ENCODE measurements around the gene UBLCP1. TPM values are rescaled to one million over a fixed set of nuclear protein-coding genes. Genes with fewer than 3 reads are reported as not detected.
"Not testable (repeated sequence)": the region's sequence is repeated elsewhere in the genome, so short reads cannot be mapped to it uniquely, and the experiment has no call there.

The UBLCP1 gene, protein sequence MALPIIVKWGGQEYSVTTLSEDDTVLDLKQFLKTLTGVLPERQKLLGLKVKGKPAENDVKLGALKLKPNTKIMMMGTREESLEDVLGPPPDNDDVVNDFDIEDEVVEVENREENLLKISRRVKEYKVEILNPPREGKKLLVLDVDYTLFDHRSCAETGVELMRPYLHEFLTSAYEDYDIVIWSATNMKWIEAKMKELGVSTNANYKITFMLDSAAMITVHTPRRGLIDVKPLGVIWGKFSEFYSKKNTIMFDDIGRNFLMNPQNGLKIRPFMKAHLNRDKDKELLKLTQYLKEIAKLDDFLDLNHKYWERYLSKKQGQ
- polyA plus RNA-seq (ENCODE audit: insufficient read length), result 16.5 TPM

DNA sequence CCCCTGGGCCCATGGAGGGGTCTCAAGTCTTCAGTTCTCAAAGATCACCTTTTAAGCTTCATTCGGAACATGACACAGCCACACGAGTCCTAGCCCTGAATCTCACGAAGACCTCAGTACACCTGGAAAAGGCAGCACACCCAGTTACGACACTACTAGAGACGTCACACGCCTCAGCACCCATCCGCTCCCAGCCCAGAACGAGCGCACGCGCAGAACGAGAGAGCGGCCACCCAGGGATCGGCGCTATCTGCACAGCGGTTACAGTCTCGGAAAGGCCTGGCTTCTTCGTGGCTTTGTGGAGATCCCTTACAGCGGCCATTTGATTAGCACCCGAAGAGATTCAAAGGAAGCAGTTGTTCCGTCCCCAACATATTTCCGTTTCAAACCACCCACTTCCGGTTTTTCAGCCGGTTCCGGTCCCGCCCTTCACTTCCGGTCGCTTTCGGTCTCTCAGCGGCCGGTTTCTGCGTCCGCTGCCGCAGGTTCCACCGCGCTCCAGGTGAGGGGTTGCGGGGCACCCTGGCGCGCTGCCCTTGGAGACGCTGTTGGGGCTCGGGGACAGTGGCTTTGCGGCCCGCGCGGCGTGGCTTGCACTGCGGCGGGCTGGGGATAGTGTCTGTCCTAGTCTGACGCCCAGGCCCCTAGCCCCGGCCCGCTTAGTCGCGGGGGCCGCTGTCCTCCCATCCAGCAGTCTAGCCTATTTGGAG lies at the start of gene UBLCP1:
UBLCP1 (plus strand) TSS at position 432 of the 710 bp plus-strand sequence. CDS start 5,626 bp downstream, outside the sequence.
- DNase-seq, result peak; percentile 86

DNA sequence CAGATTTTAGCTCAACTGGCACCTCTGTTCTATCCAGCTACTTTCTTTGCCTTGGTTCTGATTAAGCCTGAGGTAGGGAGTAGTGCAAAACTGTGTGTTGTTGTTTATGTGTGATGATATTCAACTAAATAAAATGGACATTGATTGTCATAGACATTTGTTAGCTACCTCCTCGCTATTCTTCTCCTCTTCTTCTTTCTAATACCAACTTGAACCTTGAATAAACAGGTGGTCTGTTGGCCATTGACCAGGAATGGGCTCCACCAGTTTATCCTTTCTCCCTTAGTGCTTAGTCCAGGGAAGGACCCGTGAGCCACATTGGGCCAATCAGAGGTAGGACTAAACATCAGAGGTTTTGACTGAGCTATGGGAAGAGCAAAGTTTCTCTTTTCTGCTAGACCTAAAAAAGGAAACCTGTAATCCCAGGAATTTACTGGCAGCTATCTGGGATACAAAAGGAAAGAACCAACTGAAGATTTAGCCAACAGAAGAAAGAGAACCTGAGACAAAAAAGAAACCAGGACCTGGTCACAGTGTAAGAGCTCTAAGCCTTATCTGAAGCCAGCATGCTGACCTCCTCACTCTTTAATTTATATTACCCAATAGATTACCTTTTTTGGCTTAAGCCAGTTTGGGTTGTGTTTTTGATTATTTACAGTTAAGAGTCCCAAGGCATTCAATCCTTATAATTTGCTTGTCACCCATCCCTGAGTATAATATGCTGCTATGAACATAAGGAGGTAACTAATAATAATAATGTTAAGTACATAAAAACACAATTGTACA lies 48.4 kb upstream of the UBLCP1 start:
- no peak for DNase-seq

DNA sequence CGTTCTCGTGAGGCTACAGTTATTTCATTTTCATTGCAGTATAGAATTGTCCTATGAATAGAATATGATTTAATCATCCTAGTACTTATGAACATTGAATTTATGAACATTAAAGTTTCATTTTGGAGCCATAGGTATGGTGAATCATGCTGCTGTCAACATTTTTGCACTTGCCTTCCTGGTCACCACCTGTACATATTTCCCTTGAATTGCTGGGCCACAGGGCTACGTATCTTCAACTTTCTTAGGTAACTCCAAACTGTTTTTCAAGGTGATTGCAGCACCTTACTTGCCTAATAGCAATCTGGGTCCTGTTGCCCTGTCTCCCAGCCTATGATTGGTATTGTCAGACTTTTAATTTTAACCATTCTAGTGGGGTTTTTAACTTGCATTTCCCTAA lies 47.2 kb upstream of the UBLCP1 start:
- DNase-seq, result no peak

DNA sequence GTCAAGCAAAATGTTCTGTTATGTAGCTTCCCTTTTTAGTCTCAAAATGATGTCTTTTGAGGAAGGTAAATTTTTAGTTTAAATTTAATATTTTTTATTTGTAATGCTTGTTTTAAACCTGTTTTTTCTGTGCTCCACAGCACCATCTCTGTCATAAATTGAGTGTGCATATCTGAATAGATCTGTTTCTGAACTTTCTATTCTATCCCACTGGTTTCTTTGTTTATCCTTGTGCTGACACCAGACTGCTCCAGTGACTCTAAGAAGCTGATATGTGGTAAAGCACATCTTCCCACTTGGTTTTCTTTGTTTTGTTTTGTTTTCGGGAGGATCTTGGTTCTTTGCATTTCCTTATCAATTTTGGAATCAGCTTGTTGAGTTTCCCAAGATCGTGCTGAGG lies 46.6 kb upstream of the UBLCP1 start:
- no peak for DNase-seq

DNA sequence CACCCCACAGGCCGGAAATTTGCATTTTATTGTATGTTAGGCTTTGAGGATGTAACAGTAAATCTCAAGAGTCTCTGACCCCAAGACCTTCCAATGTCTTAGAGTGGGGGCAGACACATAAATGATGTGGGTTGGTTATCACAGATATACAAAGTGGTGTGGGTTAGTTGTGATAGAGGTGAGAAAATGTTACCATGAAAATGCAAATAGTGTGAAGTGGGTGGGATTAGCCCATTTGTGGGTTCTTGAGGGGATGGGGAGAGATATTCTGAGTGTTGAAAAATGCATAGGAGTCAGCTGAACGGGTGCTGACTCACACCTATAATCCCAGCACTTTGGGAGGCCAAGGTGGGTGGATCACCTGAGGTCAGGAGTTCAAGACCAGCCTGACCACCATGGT lies 45.9 kb upstream of the UBLCP1 start:
- no peak for DNase-seq

DNA sequence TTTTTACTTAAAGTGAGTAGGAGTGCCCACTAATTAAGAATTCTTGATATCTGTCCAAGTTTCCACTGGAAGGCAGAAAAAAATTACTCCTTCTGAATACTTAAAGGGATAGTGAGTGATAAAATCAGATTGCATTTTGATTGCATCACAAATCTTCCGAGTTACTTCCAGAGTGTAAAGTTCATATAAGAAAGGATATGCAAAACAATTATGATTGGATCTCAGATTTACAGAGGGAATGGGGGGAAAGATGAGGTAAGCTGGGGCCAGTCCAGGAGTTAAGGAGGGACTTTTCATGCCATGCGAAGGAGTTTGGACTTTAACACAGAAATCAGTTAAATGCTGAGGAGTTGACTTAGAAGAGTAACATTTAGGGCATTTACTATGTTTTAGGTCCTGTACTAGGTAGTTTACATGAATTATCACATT lies 44.5 kb upstream of the UBLCP1 start:
- DNase-seq, result no peak

DNA sequence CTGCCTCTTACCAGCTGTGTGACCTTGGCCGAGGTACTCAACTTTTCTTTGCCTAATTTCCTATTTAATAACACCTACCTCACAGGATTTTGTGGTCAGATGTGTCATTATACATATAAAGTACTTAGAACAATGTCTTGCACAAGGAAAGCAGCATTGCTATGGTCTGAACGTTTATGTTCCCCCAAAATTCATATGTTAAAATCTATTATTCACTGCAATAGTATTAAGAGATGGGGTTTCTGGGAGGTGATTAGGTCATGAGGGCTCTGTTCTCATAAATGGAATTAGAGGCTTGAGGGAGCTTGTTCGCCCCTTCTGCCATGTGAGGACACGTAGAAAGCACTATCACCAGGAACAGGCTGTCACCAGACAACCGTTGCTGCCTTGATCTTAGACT lies 42.9 kb upstream of the UBLCP1 start:
- DNase-seq, result no peak

DNA sequence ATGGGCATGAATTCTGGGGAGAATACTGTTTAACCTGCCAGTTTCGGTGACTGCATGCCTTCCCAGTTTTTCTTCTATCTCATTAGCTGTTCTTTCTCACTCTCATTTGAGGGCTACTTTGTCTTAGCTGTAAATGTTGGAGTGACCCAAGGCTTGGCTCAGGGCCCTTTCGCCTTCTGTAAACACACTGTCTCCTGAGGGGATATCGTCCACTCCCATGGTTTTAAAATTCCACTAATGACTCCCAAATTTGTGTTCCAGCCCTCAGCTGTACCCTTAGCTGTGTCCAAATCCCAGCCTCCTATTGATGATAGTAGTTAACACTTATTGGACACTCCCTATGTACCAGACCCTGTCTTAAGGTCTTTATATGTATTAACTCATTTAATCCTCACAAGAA lies 39.6 kb upstream of the UBLCP1 start:
- DNase-seq, result no peak

DNA sequence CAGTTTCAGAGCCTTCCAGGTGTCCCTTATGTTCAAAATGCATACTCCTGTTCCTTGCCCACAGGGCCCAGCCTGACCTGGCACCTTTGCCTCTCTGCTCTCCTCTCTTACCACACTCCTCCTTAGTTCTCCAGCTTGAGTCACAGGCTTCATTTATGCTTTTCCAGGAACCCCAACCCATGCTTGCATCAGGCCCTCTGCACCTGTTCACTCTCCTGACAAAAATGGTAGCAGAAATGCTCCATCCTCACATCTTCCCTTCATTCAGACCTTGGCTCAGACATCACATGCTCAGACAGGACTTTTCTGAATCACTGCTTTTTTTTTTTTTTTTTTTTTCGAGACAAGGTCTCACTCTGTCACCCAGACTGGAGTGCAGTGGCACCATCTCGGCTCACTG lies 38.6 kb upstream of the UBLCP1 start:
- DNase-seq, result no peak

DNA sequence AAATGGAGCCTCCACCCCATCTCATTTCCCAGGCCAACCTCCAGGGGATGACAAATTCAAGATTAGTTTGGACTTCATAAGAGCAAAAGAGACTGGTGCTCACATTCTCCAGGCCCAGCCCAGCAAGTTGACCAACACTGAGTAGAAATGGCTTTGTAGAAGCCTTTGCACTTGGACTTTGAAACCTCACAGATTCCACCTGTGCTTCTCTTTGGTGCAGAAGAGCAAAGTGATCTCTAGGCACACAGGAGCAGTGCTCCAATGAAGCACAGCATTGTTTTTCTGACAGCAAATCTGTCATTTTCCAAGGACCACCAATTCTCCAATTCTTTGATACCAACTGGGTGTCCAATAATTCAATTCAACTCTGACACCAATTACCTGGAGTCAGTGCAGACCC lies 36.6 kb upstream of the UBLCP1 start:
- DNase-seq, result no peak

DNA sequence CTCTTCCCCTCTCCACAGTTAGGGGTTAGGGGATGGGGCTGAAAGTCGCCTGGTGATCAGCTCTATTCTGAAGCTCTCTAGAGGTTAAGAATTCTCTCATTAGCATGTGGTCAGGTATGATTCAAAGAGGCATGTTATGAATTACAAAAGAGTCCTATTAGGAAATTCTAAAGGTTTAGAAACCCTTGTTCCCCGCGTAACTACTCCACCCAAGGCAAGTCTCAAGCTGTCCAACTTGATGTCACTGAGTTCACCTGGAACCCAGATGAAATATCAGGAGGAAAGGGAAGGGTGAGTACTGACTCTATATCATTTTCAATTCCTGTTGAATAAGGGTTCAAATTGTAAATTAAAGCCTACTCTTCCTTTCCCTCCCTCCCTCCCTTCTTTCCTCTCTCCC lies 35.6 kb upstream of the UBLCP1 start:
- DNase-seq, result no peak

DNA sequence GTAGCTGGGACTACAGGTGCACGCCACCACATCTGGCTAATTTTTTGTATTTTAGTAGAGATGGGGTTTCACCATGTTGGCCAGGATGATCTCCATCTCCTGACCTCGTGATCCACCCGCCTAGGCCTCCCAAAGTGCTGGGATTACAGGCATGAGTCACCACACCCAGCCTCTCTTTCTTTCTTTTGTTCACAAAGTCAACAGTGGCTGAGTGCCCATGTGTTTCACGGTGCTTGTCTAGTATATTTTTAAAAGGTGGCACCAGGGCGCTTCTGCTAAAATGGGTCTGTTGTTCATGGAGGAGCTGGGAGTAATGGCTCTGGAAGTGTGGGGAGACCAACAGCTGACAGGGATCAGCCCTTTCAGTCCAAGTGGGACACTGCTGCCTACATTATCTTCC lies 35.0 kb upstream of the UBLCP1 start:
- DNase-seq, result not testable (repeated sequence)

DNA sequence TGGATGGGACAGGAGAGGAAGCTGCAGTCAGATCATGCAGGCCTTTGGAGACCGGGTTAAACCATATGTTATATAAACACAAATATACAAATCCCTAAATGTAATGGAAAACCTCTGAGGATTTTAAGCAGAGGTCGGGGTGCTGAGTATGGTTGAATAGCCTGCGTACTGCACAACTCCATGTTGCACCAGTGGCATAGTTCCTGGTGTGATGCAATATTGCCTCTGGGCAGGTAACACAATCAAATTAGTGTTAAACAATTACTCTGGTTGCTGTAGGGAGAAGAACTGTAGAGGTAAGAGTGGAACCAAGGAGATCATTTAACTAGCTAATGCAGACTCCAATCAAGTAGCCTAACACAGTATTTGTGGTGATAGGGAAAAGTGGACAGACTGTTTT lies 32.4 kb upstream of the UBLCP1 start:
- no peak for DNase-seq

DNA sequence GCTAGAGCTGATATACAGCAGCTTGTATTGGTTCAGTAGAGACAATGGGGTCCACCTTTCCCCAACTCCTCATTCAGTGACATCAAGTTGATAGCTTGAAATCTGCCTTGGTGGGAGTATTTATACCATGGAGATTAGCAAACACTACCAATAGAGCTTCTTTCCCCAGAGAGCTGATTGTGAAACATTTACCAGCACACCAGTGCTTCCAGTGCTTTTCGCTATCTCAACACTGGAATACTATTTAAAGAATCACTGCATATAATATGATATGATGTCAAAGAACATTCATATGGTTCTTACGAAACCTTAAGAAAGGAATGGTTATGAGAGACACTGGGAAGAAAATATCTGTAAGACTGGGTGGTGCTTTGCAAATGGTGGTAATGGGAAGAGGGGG lies 31.9 kb upstream of the UBLCP1 start:
- DNase-seq, result no peak

DNA sequence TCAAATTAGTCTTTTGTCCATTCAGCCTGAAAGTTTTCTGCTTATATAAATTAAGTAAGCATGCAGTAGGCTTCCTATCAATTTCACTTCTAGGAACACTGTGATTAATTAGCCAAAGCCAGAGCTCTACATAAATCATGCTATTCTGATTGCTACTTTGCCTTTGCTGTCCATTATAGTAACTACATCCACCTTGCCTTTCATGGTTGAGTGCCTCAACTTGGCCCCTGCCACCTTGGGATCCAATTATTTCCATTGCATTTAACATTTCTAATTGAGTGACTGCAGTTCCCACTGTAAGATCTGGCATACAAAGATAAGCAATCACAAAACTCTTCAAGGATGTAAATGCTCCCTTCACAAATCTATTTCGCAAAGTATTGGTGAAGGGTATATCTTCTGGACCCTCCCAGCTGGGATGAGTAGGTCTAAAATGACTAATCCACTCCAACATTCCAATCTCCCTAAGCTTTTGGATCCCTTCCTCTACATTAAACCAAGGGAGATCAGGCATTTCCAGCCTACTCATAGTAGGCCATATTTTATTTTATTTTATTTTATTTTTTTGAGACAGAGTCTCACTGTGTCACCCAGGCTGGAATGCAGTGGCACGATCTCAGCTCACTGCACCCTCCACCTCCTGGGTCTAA lies 27.1 kb upstream of the UBLCP1 start:
- not testable (repeated sequence) for DNase-seq

DNA sequence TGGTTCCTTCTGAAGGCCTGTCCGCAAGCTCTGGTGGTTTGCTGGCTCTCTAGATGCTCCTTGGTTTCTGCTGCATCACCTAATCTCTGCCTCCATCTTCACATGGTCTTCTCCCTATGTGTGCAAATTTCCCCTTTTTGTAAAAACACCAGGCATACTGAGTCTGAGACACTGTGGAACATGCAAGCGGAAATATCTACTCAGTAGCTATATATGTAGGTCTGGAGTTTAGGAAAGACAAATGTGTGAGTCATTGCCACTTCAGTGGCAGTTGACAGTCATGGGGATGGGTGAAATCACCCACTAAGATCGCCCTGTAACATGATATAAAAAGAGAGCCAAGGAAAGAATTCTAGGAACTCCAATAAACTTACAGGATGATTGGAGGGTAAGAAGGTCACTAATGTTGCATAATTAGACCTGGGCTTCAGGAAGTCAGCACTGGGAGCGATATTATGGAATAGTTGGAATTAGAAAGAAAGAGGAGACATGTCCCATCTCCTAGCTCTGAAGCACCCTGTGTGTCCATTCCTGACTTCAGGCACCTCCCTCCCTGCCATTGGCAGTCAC lies 22.7 kb upstream of the UBLCP1 start:
- DNase-seq, result no peak

DNA sequence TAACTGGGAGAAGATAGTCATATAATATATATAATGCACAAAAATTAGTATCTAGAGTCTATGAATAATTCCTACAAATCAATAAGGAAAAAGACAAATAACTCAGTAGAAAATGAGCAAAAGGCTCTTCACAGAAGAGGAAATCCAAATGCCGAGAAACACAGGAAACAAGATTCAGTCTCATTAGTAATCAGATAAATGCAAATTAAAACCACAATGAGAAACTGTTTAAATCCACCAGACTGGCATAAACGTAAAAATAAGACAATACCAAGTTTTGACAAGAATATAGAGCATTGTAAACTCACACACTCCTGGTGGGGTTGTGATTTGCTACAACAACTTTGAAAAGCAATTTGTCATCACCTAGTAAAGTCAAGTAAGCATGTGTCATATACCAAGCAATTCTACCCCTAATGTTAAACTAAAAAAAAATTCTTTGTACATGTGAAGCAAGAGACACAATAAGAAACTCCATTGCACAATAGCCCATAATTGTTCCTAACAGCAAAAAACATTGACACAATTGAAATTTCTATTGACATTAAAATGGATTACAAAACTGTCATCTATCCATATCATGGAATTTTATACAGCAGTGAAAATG lies 21.0 kb upstream of the UBLCP1 start:
- DNase-seq, result no peak

DNA sequence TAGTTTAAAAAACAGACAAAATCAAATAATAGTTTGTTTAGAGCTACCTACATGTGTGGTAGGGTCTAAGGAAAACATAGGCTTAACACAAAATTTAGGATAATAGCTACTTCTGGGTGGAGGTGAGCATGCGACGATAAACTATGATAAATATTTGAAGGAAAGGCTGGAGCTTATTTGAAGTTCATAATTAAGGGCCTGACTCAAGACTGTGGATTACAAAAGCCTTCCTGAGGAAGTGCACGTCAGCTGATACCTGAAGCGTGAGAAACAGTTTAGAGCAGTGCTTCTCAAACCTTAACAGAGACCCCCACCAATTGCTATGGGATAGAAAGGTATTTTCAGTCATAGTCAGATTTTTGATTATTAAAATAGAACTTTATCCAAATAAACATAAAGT lies 20.4 kb upstream of the UBLCP1 start:
- DNase-seq, result no peak

DNA sequence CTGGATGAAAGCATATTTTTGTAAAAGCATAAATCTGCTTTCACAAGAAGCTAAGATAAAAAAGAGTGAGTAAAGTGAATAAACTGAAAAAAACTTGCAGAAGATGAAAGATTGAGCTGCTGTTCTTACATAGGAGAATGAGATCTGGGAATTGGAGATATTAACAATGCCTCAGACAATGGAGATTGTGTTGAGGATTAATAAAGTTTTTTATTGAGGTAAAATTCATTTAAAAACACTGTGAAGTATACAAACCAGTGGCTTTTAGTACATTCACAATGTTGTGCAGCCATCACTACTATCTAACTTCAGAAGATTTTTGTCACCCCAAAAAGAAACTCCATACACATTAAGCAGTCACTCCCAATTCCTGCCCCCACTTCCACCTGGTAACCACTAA lies 19.7 kb upstream of the UBLCP1 start:
- DNase-seq, result no peak

DNA sequence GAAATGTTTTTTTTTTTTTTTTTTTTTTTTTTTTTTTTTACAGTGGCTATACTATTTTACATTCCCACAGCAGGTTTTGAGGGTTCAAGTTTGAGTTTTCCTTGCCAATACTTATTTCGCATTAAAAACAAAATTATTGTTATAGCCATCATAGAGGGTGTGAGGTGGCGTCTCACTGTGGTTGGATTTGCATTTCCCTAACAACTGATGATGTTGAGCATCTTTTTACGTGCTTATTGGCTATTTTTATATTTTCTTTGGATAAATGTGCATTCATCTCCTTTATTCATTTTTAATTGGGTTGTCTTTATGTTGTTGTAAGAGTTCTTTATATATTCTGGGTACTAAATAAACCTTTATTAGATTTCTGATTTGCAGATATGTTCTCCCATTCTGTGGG lies 18.9 kb upstream of the UBLCP1 start:
- no peak for DNase-seq

DNA sequence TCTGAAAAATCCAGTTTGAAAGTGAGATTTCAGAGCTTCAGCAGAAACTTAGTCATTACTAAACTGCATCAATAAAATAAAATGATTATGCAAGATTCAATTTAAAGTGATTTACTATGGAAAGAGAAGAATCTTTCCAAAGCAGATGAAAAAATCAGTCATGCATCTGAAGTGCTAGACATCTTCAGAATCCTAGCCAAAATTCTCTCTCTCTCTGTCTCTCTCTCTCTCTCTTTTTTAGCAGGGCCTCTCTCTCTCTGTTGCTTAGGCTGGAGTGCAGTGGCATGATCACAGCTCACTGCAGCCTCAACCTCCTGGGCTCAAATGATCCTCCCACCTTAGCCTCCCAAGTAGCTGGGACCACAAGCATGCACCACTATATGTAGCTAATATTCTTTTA lies 18.2 kb upstream of the UBLCP1 start:
- DNase-seq, result no peak

DNA sequence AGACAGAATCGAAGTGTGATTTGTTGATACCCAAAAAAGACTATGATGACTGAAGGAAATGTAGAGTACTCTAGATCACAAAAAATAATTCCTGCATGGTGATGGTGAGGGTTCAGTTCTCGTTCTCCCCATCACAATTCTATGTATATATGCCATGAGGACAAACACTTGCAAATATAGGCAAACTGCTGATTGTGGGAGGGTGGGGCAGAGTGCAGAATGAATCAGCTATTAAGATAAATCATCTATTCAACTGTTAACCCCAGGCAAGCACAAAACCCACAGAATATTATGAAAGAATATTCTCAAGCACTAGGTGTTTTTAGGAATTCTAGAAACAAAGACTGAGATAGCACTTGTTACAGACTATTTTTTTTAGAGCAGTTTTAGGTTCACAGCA lies 13.9 kb upstream of the UBLCP1 start:
- DNase-seq, result no peak

Data from hindlimb muscle (tissue), 1 donor.